GM19025 (cell line): ENCODE data around the gene KCNE2.
"Not testable (repeated sequence)": the region's sequence is repeated elsewhere in the genome, so short reads cannot be mapped to it uniquely, and the experiment has no call there.

Experiments
- ATAC-seq: cut with Tn5 transposase; IDR thresholded peaks from one replicate; pipeline ENCODE4 v1.9.1; 2021; ENCODE audit warnings: mild to moderate bottlenecking, low read depth, moderate library complexity; ENCODE audit not compliant: unreplicated experiment

Gene KCNE2

GRCh38 chr21:34352556-34352955 lies 11.2 kb upstream of the KCNE2 start:
- ATAC-seq = no peak

- no peak for ATAC-seq
Measured at GRCh38 chr21:34353182-34353581, 10.6 kb upstream of the KCNE2 start.

GRCh38 chr21:34354836-34355235 lies 9.0 kb upstream of the KCNE2 start:
- no peak for ATAC-seq

GRCh38 chr21:34355570-34355969 lies 8.2 kb upstream of the KCNE2 start:
- ATAC-seq = no peak

- no peak for ATAC-seq
Measured at GRCh38 chr21:34357889-34358288, 5.9 kb upstream of the KCNE2 start.

GRCh38 chr21:34358866-34359265 lies 4.9 kb upstream of the KCNE2 start:
- ATAC-seq = no peak

- ATAC-seq = no peak
Measured at GRCh38 chr21:34360488-34361241, 3.1 kb upstream of the KCNE2 start.

- ATAC-seq = no peak
Measured at GRCh38 chr21:34362136-34362444, 1.7 kb upstream of the KCNE2 start.

GRCh38 chr21:34362670-34363069 lies 1.1 kb upstream of the KCNE2 start:
- ATAC-seq = no peak

- no peak for ATAC-seq
Measured at GRCh38 chr21:34364921-34365320, 1.1 kb downstream of the KCNE2 start.

GRCh38 chr21:34365809-34366208 lies 2.0 kb downstream of the KCNE2 start:
- no peak for ATAC-seq

- ATAC-seq = no peak
Measured at GRCh38 chr21:34367320-34367935, 3.6 kb downstream of the KCNE2 start.

GRCh38 chr21:34369741-34370140 lies 5.9 kb downstream of the KCNE2 start:
- no peak for ATAC-seq

- no peak for ATAC-seq
Measured at GRCh38 chr21:34372321-34372720, 8.5 kb downstream of the KCNE2 start.

GRCh38 chr21:34374462-34374861 lies 10.7 kb downstream of the KCNE2 start:
- not testable (repeated sequence) for ATAC-seq

- peak; percentile 93 for ATAC-seq
Measured at GRCh38 chr21:34374940-34375618, 11.3 kb downstream of the KCNE2 start, which contains the start of gene SMIM11. SMIM11 (plus strand) TSS chr21:34375507; CDS start chr21:34379505, 3,998 bp downstream.

GRCh38 chr21:34375619-34375972 lies 11.8 kb downstream of the KCNE2 start:
- ATAC-seq = peak; percentile 50

GRCh38 chr21:34383138-34383537 lies 19.3 kb downstream of the KCNE2 start:
- ATAC-seq = not testable (repeated sequence)

GRCh38 chr21:34383724-34384415 lies 20.1 kb downstream of the KCNE2 start:
- ATAC-seq = peak; percentile 99

GRCh38 chr21:34400522-34400921 lies 36.7 kb downstream of the KCNE2 start:
- ATAC-seq = not testable (repeated sequence)

GRCh38 chr21:34404742-34405141 lies 40.9 kb downstream of the KCNE2 start:
- ATAC-seq = not testable (repeated sequence)
